Stimulated activated CD4-positive, alpha-beta T cell treated with anti-CD3 and anti-CD28 coated beads, Interleukin-1b, Interleukin-23, amount 100 ng/mL, for 4 hours (primary cell): ENCODE data around the gene C1orf226.
"Not testable (repeated sequence)": the region's sequence is repeated elsewhere in the genome, so short reads cannot be mapped to it uniquely, and the experiment has no call there.

Source experiments
- DNase-seq, 2 donors: peaks; one replicate each; pipeline ENCODE4 v3.0.0-alpha.2; 2020; ENCODE audit warnings: low read depth in 2 of 2

Gene C1orf226

GRCh38 chr1:162407539-162407938, 26.0 kb downstream of the C1orf226 start:
- DNase-seq = no peak

GRCh38 chr1:162412002-162412401, 30.5 kb downstream of the C1orf226 start, which contains the start of gene SH2D1B:
TSS of gene SH2D1B (minus strand) at chr1:162412136. CDS start at chr1:162412016, 120 bp downstream.
- no peak for DNase-seq

GRCh38 chr1:162416215-162416614, 34.7 kb downstream of the C1orf226 start:
- no peak for DNase-seq

GRCh38 chr1:162416909-162417308, 35.4 kb downstream of the C1orf226 start:
- DNase-seq = no peak

GRCh38 chr1:162417650-162418049, 36.1 kb downstream of the C1orf226 start:
- DNase-seq = no peak

- DNase-seq = not testable (repeated sequence)
These were observed 37.1 kb downstream of the C1orf226 start for GRCh38 chr1:162418584-162418983.

- DNase-seq = not testable (repeated sequence)
These were observed 38.0 kb downstream of the C1orf226 start for GRCh38 chr1:162419450-162419931.

GRCh38 chr1:162420120-162420519, 38.6 kb downstream of the C1orf226 start:
- no peak for DNase-seq

GRCh38 chr1:162421258-162422164, 40.0 kb downstream of the C1orf226 start:
- no peak for DNase-seq

- DNase-seq = no peak
These were observed 41.3 kb downstream of the C1orf226 start for GRCh38 chr1:162422662-162423375.

GRCh38 chr1:162430583-162430982, 49.1 kb downstream of the C1orf226 start:
- no peak for DNase-seq

GRCh38 chr1:162432977-162433713, 51.6 kb downstream of the C1orf226 start:
- not testable (repeated sequence) for DNase-seq
